COR-L47 (cell line): ENCODE results near the gene FRRS1L.

Experiments used
- DNase-seq: peaks from one replicate; lab custom pipeline; 2025; lab: John Stamatoyannopoulos, UW

Gene FRRS1L

DNA sequence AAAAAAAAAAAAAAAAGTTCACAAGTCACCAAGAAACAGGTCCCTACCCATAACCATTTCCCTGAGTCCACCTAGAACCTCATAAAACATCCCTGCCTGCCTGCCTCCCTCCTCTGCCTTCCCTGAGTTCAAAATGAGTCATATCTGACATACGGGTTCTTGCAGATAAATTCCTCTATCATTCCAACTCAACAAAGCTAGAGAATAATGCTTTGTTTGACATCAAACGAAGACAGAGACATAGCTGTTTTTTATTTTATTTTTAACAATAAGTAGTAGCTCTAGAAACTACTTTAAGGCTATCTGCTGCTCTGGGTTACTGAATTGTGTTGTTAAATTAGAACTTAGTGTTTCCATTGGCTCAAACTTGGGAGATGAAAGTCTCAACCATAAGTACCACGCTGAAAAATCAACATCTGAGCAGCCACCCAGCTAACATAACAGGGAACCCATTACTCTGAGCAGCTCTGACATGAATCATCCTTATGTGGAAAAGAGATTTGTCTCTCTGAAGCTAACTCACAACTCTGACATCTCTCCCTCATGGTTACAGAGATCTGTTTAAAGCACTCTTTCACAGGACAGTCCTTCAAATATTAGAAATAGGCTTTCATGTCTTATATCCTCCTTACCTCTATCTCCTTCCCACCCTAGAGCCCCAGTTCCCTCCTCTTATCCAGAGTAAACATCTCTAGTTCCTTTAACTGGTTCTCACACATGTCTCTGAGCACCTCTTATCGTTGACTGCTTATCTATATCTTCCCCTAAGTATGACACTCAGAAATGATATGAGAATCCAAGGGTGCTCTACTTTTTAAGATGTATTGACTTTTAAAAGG lies 59.4 kb downstream of the FRRS1L start:
- no peak for DNase-seq

DNA sequence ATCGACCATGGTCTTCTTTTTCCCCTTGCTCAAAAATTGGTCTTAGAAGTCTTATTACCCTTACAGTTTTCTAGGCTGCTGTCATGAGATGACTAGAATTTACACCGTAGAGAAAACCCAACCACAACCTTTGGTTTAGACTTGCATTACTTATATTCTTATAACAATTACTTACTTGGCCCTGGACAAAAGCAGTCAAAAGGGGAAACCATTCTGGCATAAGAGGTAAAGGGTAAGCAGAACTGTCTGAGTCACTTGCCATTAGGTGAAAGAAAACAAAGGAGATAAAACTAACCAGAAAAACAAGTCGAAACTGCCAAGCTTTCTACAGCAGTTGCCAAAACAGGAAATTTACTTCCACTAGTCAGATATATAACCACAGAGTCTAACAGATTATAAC lies 65.2 kb downstream of the FRRS1L start:
- DNase-seq, result no peak

- no peak for DNase-seq
Observed at GRCh38 chr9:109101202-109101595, 65.8 kb downstream of the FRRS1L start.

DNA sequence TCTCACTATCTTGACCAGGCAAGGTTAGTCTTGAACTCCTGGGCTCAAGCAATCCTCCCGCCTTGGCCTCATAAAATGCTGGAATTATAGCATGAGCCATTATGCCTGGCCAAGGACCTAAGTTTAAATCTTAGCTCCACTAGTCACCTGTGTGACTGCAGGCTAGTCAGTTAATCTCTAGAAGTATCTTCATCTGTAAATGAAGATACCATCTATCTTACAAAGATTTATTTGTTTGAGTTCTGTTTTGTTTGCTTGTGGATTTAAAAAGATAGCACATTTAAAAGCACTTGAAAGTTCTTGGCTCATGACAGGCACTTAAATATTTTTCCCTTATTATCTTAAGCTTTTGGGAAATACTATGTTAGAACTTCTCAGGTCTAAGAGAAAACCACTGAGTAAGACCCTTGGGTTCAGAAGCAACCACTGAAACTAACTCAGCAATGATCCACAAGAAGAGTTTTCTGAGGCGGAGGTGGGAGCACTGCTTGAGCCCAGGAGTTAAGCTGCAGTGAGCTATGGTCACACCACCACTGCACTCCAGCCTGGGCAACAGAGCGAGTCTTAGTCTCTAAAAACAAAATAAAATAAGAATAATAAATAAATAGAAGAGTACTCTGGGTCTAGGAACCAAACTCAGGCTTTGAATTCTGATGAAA lies 66.4 kb downstream of the FRRS1L start:
- no peak for DNase-seq

GRCh38 chr9:109098960-109099308 lies 68.1 kb downstream of the FRRS1L start:
- no peak for DNase-seq

- DNase-seq, result peak; percentile 27
Observed at GRCh38 chr9:109098171-109098959, 68.7 kb downstream of the FRRS1L start.

DNA sequence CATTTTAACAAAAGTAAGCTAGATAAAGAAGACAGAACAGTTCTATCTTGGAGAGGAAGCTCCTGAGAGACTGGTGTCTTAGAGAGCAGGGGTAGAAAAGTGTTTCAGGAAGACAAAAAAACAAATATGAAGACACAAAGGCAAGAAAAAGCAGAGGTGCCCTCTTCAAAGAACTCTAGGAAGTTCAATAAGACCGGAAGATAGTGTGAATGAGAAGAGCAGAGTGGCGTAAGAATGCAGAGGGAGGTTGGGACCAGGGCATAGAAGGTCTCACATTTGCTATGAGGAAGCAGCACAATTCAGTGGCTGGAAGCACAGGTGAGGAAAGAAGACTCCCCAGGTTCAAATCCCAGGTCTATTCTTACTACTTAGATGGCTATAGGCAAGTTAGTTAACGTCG lies 69.9 kb downstream of the FRRS1L start:
- DNase-seq, result no peak

DNA sequence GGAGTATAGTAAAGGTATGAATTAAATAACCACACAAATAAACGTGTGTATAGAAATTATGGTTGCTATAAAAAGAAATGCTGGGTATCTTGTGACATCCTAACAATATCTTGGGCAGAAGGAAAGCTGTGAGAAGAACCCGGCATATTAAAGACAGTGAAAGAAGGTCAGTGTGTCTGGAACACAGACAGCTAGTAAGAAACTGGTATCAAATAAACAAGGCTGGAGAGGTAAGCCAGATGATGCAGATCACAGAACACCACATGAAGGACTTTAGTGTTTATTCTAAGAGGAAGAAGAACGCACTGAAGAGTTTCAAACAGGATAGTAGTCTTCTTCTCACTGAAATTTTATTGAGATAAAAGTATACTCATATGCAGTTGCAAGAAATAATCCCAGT lies 71.7 kb downstream of the FRRS1L start:
- no peak for DNase-seq

GRCh38 chr9:109094268-109094667 lies 72.8 kb downstream of the FRRS1L start:
- DNase-seq, result no peak

- DNase-seq, result no peak
Observed at GRCh38 chr9:109092587-109092986, 74.5 kb downstream of the FRRS1L start.

DNA sequence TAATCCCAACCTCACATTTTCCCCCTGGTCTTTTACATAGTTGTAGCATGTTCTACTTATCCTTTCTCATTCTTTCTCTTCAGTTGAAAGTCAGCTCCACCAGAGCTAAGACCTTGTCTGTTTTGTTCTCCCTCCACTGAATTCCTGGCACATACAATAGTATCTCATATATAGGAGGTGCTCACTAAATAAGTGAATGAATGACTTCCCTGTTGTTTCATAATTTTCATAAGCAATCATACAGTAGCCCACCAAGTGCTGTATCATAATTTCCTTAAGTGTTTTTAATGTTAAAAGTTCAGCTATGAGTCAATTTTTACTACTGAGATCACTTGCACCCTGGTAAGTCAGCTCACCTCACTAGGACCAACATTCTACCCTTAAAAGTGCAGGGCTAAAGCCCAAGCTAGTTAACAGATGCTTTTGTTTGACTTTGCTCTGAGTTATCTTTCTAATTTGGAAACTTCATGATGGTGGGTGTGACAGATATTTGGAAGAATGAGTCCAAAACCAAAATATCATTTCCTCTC lies 74.9 kb downstream of the FRRS1L start:
- DNase-seq, result no peak

- DNase-seq, result no peak
Observed at GRCh38 chr9:109088221-109088620, 78.8 kb downstream of the FRRS1L start.

- DNase-seq, result no peak
Observed at GRCh38 chr9:109087795-109088194, 79.3 kb downstream of the FRRS1L start.

DNA sequence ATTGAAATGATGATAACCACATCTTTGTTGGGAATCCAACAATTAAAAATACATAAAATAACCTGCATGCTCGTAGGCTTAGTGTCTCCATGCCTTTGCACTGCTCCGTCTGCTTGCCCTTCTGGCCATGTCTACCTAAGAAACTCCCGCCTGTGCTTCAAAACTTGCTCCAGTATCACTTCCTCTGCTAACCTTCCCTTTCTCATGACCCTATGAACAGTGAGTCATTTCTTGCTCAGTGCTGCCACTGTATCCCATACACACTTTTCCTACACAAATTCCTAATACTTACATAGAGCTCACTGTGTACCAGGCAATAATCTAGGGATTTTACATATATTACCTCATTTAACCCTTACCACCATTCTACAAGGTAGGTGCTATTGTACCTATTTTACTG lies 80.8 kb downstream of the FRRS1L start:
- DNase-seq, result no peak

- no peak for DNase-seq
Observed at GRCh38 chr9:109085510-109085909, 81.5 kb downstream of the FRRS1L start.

DNA sequence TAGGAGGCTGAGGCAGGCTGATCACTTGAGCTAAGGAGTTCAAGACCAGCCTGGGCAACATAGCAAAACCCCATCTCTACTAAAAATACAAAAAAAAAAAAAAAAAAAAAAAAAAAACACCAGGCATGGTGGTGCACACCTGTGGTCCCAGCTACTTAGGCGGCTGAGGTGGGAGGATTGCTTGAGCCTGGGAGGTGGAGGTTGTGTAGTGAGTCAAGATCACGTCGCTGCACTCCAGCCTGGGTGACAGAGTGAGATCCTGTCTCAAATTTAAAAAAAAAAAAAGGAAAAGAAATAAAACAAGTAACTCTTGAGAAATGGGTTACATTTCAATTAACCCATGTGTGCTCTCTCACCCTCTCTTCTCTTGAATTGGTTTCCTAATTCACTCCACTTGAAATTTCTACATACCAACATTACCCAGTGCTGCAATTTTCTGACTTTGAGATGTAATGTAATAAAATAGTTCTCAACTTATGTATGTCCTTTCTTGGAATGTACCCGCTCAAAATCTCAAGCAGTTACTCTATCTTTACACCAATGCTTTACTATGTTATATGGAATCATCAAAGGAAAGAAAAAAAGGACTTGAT lies 83.1 kb downstream of the FRRS1L start:
- no peak for DNase-seq

DNA sequence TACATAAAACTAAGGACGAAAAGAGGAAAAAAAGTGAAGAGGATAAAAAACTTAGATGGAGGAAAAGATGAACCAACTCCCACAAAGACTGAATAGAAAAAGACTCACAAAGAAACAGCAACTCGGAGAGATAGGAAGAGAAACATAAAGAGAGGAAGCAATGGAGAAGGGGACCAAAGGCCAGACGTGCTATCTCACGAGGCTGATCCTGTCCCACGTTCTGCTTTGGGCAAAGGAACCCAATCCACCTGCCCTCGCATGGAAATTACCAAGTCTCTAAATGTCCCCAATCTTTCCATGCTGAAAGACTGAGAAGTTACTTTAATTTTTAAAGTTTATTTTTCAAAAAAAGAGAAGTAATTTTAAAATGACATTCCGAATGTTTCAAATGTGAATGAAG lies 83.9 kb downstream of the FRRS1L start:
- no peak for DNase-seq

- DNase-seq, result no peak
Observed at GRCh38 chr9:109082091-109082620, 84.9 kb downstream of the FRRS1L start.
